PC-9 (cell line): Measurements from ENCODE around the gene EPS15.

Experiments used
- CTCF ChIP-seq: fragments of 200-600 bp; sonication (generic); conservative IDR thresholded peaks from 2 replicates; pipeline ENCODE4 v1.6.1; 2017; ENCODE audit warnings: mixed run types, antibody characterized with exemption, mild to moderate bottlenecking, moderate library complexity
- EZH2 ChIP-seq: fragments of 200-600 bp; sonication (generic); IDR thresholded peaks from 2 replicates; pipeline ENCODE4 v1.8.0; 2017; ENCODE audit warnings: antibody characterized with exemption, low read depth

- TF ChIP-seq CTCF (no peak), EZH2 (no peak)
Observed at GRCh38 chr1:51558375-51558924, 39.4 kb upstream of the EPS15 start.
